Lower lobe of right lung (tissue), 2 donors: ENCODE data around the gene EIF3F. TPM values are rescaled to one million over a fixed set of nuclear protein-coding genes. Genes with fewer than 3 reads are reported as not detected.

ENCODE experiments used
- ATAC-seq, 2 donors: fragments of 200-7000 bp; cut with Tn5 transposase; one replicate each; pipeline ENCODE4 v1.9.1; 2020 to 2022; ENCODE audit warnings: mild to moderate bottlenecking in 2 of 2, moderate library complexity in 2 of 2
- DNase-seq: peaks from one replicate; pipeline ENCODE4 v3.0.0-alpha.2; 2020
- H3K27ac ChIP-seq: fragments of 200-600 bp; one replicate; pipeline ENCODE4 v1.8.0; 2022
- H3K27me3 ChIP-seq: fragments of 200-600 bp; one replicate; pipeline ENCODE4 v1.8.0; 2022; ENCODE audit warnings: low read depth
- H3K36me3 ChIP-seq: fragments of 200-600 bp; one replicate; pipeline ENCODE4 v1.8.0; 2022; ENCODE audit warnings: mild to moderate bottlenecking
- H3K4me1 ChIP-seq: fragments of 200-600 bp; one replicate; pipeline ENCODE4 v1.8.0; 2022
- H3K4me3 ChIP-seq: fragments of 200-600 bp; one replicate; pipeline ENCODE4 v1.8.0; 2022; ENCODE audit warnings: mild to moderate bottlenecking
- H3K9me3 ChIP-seq: fragments of 200-600 bp; one replicate; pipeline ENCODE4 v1.8.0; 2022
- intact Hi-C: fragments of 100-400 bp; cut with DNase I; formaldehyde crosslinking; loops from one replicate; pipeline ENCODE4 v1.11.0; 2022
- total RNA-seq: library from RNA; stranded (reverse); fragmentation: NEBNext Ultra II Directional; extraction: Animal tissue kit (Norgen Biotek cat#: 25700); gene quantifications from one replicate; pipeline ENCODE4 v1.2.1, GENCODE V29; 2021
- TF ChIP-seq, protein P1 (sequence below): fragments of 200-600 bp; IDR thresholded peaks from one replicate; pipeline ENCODE4 v1.8.0; 2022; ENCODE audit warnings: antibody characterized with exemption, mild to moderate bottlenecking
- donor health status: DM: no; HTN: yes; CAD: no; lungs with severe emphysema.

Gene EIF3F
- total RNA-seq, 1 donor from 2014 or later = 201 TPM

DNA sequence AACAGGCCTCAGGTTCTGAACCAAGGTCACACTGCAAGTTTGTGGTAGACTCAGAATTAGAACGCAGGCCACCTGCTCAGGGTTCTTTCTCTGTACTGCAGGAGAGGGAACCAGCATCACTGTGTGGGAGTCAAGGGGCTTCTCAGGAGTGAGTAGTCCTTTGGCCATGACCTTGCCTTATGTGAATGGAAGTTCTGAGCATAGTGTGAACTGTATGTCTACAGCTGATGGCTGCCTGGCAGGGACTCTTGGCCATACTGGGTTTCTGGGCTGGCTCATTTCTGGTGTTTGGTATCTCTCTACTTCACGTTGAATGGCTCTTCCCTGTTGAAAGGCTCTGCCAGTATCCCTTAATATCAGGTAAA is 53.8 kb downstream of the EIF3F start:
- no peak for ATAC-seq
- intact Hi-C loops = no loop called here
- no peak overlapping the region for H3K27ac ChIP-seq
- TF ChIP-seq, protein P1, sequence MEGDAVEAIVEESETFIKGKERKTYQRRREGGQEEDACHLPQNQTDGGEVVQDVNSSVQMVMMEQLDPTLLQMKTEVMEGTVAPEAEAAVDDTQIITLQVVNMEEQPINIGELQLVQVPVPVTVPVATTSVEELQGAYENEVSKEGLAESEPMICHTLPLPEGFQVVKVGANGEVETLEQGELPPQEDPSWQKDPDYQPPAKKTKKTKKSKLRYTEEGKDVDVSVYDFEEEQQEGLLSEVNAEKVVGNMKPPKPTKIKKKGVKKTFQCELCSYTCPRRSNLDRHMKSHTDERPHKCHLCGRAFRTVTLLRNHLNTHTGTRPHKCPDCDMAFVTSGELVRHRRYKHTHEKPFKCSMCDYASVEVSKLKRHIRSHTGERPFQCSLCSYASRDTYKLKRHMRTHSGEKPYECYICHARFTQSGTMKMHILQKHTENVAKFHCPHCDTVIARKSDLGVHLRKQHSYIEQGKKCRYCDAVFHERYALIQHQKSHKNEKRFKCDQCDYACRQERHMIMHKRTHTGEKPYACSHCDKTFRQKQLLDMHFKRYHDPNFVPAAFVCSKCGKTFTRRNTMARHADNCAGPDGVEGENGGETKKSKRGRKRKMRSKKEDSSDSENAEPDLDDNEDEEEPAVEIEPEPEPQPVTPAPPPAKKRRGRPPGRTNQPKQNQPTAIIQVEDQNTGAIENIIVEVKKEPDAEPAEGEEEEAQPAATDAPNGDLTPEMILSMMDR = no peak
- DNase-seq = no peak
- H3K9me3 ChIP-seq = no peaks in the 10 kb centered on the region
- no peaks in the 10 kb centered on the region for H3K27me3 ChIP-seq
- H3K4me1 ChIP-seq = no peaks in the 10 kb centered on the region
- no peaks in the 10 kb centered on the region for H3K36me3 ChIP-seq
- no peak overlapping the region for H3K4me3 ChIP-seq

DNA sequence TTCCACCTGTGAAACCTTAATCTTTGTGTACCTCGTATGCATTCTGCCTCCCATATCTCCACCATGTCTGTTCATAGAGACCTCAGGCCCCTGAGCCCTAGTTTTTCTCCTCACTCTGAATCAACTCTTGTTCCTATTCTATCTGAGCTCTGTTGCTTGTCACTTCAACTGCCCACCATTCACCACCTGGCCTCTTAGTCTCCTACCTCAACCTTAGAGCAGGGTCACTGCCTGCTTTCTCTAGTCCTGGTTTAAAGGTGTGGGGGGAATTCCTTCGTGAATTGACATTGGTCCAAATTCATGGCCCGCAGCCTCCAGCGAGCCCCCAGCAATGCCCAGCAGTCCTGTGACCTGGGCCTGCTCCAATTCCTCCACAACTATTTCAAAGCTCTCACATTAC is 54.4 kb downstream of the EIF3F start:
- Histone ChIP-seq H3K9me3 (no peaks in the 10 kb centered on the region), H3K4me3 (no peak overlapping the region), H3K4me1 (no peaks in the 10 kb centered on the region), H3K27me3 (no peaks in the 10 kb centered on the region), H3K27ac (no peak overlapping the region), H3K36me3 (no peaks in the 10 kb centered on the region)
- TF ChIP-seq, protein P1 = no peak
- ATAC-seq = no peak
- no peak for DNase-seq
- intact Hi-C loops = no loop called here

DNA sequence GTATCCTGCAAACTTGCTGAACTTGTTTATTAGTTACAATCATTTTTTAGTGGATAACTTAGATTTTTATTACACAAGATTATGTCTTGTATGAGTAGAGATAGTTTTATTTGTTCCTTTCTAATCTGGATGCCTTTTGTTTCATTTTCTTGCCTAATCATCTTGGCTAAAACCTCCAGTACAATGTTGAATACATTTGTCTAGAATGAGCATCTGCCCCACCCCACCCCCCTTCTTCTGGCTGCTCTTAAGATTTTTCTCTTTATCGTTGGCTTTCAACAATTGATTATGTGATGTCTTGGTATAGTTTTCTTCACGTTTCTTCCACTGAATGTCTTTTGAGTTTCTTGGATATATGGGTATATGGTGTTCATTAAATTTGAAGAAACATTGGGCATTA is 56.6 kb downstream of the EIF3F start:
- Histone ChIP-seq H3K9me3 (no peaks in the 10 kb centered on the region), H3K27me3 (no peaks in the 10 kb centered on the region), H3K27ac (no peak overlapping the region), H3K36me3 (no peaks in the 10 kb centered on the region), H3K4me1 (no peaks in the 10 kb centered on the region), H3K4me3 (no peak overlapping the region)
- TF ChIP-seq, protein P1 = no peak
- intact Hi-C loops = no loop called here
- DNase-seq (no peak), ATAC-seq (no peak)

DNA sequence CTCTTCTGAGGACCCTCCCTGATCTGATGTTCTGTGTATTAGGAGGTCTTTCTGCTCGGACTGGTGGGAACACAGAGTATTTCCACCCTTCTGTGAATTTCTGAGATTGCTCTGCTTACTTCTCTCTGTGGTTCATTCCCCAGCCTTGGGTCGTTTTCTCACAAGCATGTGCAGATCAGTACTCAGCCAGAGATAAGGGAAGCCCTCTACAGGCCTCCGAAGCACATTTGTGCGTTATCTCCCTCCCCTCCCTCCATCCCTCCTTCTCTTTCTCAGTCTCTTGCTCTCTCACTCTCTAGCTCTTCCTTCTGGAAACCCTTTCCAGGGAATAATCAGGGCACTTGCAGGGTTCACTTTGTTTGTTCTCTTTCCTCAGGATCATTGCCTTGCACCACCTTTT is 58.7 kb downstream of the EIF3F start:
- ATAC-seq (no peak), DNase-seq (no peak)
- no peaks in the 10 kb centered on the region for H3K4me1 ChIP-seq
- no peaks in the 10 kb centered on the region for H3K27me3 ChIP-seq
- TF ChIP-seq, protein P1 = no peak
- H3K9me3 ChIP-seq = no peaks in the 10 kb centered on the region
- H3K36me3 ChIP-seq = no peaks in the 10 kb centered on the region
- no peak overlapping the region for H3K27ac ChIP-seq
- intact Hi-C loops = no loop called here
- no peak overlapping the region for H3K4me3 ChIP-seq

DNA sequence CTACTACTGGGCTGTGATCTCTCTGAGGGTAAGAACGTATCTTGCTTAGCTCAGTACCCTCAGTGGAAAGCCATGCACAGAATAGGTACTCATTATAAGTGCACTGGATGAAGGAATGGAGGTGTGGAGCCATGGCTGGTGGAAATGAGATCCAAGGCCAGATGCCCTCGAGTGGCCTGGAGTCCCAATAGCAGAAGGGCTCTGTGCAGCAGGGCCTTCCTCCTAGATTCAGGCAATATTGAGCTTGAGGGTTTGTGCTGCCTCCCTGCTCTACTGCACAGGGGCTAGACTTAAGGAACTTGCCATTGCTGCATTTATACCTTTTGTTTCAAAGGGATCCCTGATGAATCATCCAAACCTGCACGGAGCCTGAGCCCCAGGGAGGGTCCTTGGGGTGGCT is 60.2 kb downstream of the EIF3F start:
- Histone ChIP-seq H3K27ac (no peak overlapping the region), H3K4me1 (no peaks in the 10 kb centered on the region), H3K36me3 (no peaks in the 10 kb centered on the region), H3K9me3 (no peaks in the 10 kb centered on the region), H3K4me3 (no peak overlapping the region), H3K27me3 (no peaks in the 10 kb centered on the region)
- TF ChIP-seq, protein P1 = no peak
- DNase-seq = no peak
- intact Hi-C loops = no loop called here
- ATAC-seq = no peak

DNA sequence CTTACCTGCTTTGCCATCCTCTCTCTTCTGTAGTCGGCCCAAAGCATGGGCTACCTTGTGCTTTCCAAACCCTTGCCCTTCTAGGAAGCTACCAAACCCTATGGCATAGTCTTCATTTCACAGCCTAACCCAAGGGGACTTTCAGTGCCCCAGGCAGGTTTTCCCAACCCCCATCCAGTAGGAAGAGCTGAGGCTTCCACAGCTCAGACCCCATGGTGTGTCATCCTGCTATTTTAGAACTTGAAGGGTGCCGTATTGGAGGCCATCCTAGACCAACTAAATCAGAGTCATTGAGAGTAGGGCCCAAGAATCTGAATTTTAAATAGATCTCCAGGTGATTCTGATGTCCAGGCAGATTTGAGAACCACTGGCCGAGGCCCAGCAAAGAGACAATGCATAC is 61.9 kb downstream of the EIF3F start:
- Histone ChIP-seq H3K36me3 (no peaks in the 10 kb centered on the region), H3K4me3 (no peak overlapping the region), H3K27me3 (no peaks in the 10 kb centered on the region), H3K9me3 (no peaks in the 10 kb centered on the region), H3K27ac (no peak overlapping the region), H3K4me1 (no peaks in the 10 kb centered on the region)
- intact Hi-C loops = no loop called here
- ATAC-seq (no peak), DNase-seq (no peak)
- TF ChIP-seq, protein P1 = no peak
